SK-N-MC (cell line): ENCODE data around the gene KRTAP5-8.

Experiments used
- DNase-seq: peaks from one replicate; pipeline ENCODE4 v3.0.0-alpha.2; 2011; ENCODE audit warnings: low read depth, low spot score
- H3K27ac ChIP-seq: fragments of 200-600 bp; sonication (generic); 2 replicates; pipeline ENCODE4 v1.5.1; 2016; ENCODE audit warnings: mixed run types
- H3K36me3 ChIP-seq: fragments of 200-600 bp; sonication (generic); 2 replicates; pipeline ENCODE4 v1.6.1; 2017; ENCODE audit warnings: antibody characterized with exemption, low read length, mixed read lengths; ENCODE audit not compliant: insufficient read depth
- H3K4me3 ChIP-seq: fragments of 200-600 bp; sonication (generic); 2 replicates; pipeline ENCODE4 v1.5.1; 2016
- H3K9ac ChIP-seq: fragments of 200-600 bp; sonication (generic); 2 replicates; pipeline ENCODE4 v1.8.0; 2017; ENCODE audit warnings: mixed run types, mixed read lengths; ENCODE audit not compliant: insufficient read length
- H3K9me3 ChIP-seq: fragments of 200-600 bp; sonication (generic); 2 replicates; pipeline ENCODE4 v1.6.1; 2017; ENCODE audit warnings: low read depth, mild to moderate bottlenecking, antibody characterized with exemption, low read length, moderate library complexity, mixed read lengths
- EZH2 ChIP-seq: fragments of 200-600 bp; sonication (generic); IDR thresholded peaks from one replicate; pipeline ENCODE4 v1.6.1; 2017; ENCODE audit warnings: antibody characterized with exemption
- FOXP2 ChIP-seq: optimal IDR thresholded peaks from 2 replicates; pipeline ENCODE3; 2011; ENCODE audit warnings: mild to moderate bottlenecking, moderate library complexity; ENCODE audit not compliant: insufficient read depth; ENCODE audit errors: extremely low read length, control extremely low read depth
- POLR2AphosphoS5 ChIP-seq: IDR thresholded peaks from 2 replicates; pipeline ENCODE4 v1.6.1; 2012; ENCODE audit warnings: mild to moderate bottlenecking, low read depth, low read length, borderline replicate concordance

KRTAP5-8 gene

GRCh38 chr11:71502871-71503435, 34.9 kb upstream of the KRTAP5-8 start:
- no peaks in the 10 kb centered on the region for H3K9me3 ChIP-seq
- H3K4me3 ChIP-seq = no peak overlapping the region
- H3K36me3 ChIP-seq = peaks cover 10% of the 10 kb centered on the region; the same call in 1 of the 2 replicates
- TF ChIP-seq FOXP2 (no peak), POLR2AphosphoS5 (no peak), EZH2 (no peak)
- H3K27ac ChIP-seq = no peak overlapping the region
- no peak for DNase-seq
- H3K9ac ChIP-seq = no peak overlapping the region

- Histone ChIP-seq H3K4me3 (no peak overlapping the region), H3K27ac (no peak overlapping the region), H3K36me3 (no peaks in the 10 kb centered on the region), H3K9me3 (no peaks in the 10 kb centered on the region), H3K9ac (no peak overlapping the region)
- no peak for DNase-seq
- TF ChIP-seq POLR2AphosphoS5 = no peak
- no peak for TF ChIP-seq EZH2
- TF ChIP-seq FOXP2 = no peak
Observed at GRCh38 chr11:71504531-71504930, 33.3 kb upstream of the KRTAP5-8 start.

- Histone ChIP-seq H3K9ac (no peak overlapping the region), H3K27ac (no peak overlapping the region)
Observed at GRCh38 chr11:71505001-71505400, 32.8 kb upstream of the KRTAP5-8 start.

GRCh38 chr11:71505781-71506180, 32.0 kb upstream of the KRTAP5-8 start:
- no peak overlapping the region for H3K4me3 ChIP-seq
- no peak overlapping the region for H3K27ac ChIP-seq
- no peaks in the 10 kb centered on the region for H3K9me3 ChIP-seq
- no peak for DNase-seq
- no peak overlapping the region for H3K9ac ChIP-seq
- TF ChIP-seq POLR2AphosphoS5 (no peak), EZH2 (no peak), FOXP2 (no peak)
- no peaks in the 10 kb centered on the region for H3K36me3 ChIP-seq

More at GRCh38 chr11:71505001-71505400, 32.8 kb upstream of the KRTAP5-8 start:
- Histone ChIP-seq H3K9me3 (no peaks in the 10 kb centered on the region), H3K4me3 (no peak overlapping the region), H3K36me3 (no peaks in the 10 kb centered on the region)
- no peak for TF ChIP-seq EZH2
- no peak for TF ChIP-seq FOXP2
- no peak for TF ChIP-seq POLR2AphosphoS5
- no peak for DNase-seq

GRCh38 chr11:71507102-71507501, 30.7 kb upstream of the KRTAP5-8 start:
- H3K9me3 ChIP-seq = no peaks in the 10 kb centered on the region
- no peak for DNase-seq

GRCh38 chr11:71518506-71519471, 19.0 kb upstream of the KRTAP5-8 start:
- no peaks in the 10 kb centered on the region for H3K36me3 ChIP-seq
- DNase-seq = no peak
- no peak overlapping the region for H3K9ac ChIP-seq
- no peak overlapping the region for H3K27ac ChIP-seq
- H3K9me3 ChIP-seq = no peaks in the 10 kb centered on the region
- TF ChIP-seq FOXP2 (no peak), POLR2AphosphoS5 (no peak), EZH2 (no peak)
- no peak overlapping the region for H3K4me3 ChIP-seq

More at GRCh38 chr11:71507102-71507501, 30.7 kb upstream of the KRTAP5-8 start:
- no peaks in the 10 kb centered on the region for H3K36me3 ChIP-seq
- no peak for TF ChIP-seq EZH2
- TF ChIP-seq FOXP2 = no peak
- no peak for TF ChIP-seq POLR2AphosphoS5
- H3K9ac ChIP-seq = no peak overlapping the region
- H3K27ac ChIP-seq = no peak overlapping the region
- no peak overlapping the region for H3K4me3 ChIP-seq

GRCh38 chr11:71519546-71519945, 18.3 kb upstream of the KRTAP5-8 start:
- H3K9me3 ChIP-seq = no peaks in the 10 kb centered on the region
- H3K36me3 ChIP-seq = no peaks in the 10 kb centered on the region
- no peak overlapping the region for H3K27ac ChIP-seq
- DNase-seq = no peak
- H3K4me3 ChIP-seq = no peak overlapping the region
- no peak overlapping the region for H3K9ac ChIP-seq
- no peak for TF ChIP-seq FOXP2
- no peak for TF ChIP-seq EZH2
- TF ChIP-seq POLR2AphosphoS5 = no peak

GRCh38 chr11:71525188-71525937, 12.5 kb upstream of the KRTAP5-8 start:
- Histone ChIP-seq H3K9ac (no peak overlapping the region), H3K36me3 (no peaks in the 10 kb centered on the region), H3K4me3 (no peak overlapping the region), H3K9me3 (no peaks in the 10 kb centered on the region), H3K27ac (no peak overlapping the region)
- TF ChIP-seq EZH2 (no peak), FOXP2 (no peak), POLR2AphosphoS5 (no peak)
- DNase-seq = no peak
